GM19463 (cell line): Measurements from ENCODE around the gene HS6ST1.
"Not testable (repeated sequence)": the region's sequence is repeated elsewhere in the genome, so short reads cannot be mapped to it uniquely, and the experiment has no call there.

ENCODE experiments used
- ATAC-seq: cut with Tn5 transposase; IDR thresholded peaks from one replicate; pipeline ENCODE4 v1.9.1; 2021; ENCODE audit warnings: mild to moderate bottlenecking, moderate library complexity; ENCODE audit not compliant: unreplicated experiment

Gene HS6ST1

DNA sequence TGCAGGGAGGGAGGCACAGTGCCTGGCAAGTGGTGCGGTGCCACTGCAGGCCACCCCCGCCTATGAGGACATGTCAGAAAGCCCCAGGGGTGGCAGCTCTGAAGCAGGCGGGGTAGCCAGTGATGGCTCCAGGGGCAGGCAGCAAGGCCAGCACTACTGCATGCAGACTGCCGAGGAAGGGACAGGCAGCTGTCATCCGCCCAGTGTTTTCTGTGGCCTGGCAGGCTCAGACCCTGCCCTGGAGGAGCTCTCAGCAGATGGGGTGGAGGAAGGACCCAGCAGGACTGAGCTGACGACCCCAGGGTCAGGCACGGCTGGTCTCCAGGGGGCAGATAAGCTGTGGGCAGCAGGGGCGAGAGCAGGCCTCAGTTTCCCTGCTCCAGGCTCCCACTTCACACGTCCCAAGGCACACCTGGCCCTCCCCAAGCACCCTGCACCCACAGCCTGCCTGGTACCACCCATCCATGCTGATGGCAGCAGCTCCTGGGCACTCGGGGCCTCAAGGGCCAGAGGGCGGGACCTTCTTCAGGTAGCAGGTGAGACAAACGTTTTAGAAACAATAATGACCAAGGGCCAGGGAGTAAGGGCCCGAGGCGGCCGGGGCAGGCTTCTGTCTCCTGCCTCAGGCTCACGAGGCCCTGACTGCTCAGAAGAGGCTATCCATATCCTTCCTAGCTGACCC, 48.5 kb downstream of the HS6ST1 start:
- ATAC-seq: no peak

DNA sequence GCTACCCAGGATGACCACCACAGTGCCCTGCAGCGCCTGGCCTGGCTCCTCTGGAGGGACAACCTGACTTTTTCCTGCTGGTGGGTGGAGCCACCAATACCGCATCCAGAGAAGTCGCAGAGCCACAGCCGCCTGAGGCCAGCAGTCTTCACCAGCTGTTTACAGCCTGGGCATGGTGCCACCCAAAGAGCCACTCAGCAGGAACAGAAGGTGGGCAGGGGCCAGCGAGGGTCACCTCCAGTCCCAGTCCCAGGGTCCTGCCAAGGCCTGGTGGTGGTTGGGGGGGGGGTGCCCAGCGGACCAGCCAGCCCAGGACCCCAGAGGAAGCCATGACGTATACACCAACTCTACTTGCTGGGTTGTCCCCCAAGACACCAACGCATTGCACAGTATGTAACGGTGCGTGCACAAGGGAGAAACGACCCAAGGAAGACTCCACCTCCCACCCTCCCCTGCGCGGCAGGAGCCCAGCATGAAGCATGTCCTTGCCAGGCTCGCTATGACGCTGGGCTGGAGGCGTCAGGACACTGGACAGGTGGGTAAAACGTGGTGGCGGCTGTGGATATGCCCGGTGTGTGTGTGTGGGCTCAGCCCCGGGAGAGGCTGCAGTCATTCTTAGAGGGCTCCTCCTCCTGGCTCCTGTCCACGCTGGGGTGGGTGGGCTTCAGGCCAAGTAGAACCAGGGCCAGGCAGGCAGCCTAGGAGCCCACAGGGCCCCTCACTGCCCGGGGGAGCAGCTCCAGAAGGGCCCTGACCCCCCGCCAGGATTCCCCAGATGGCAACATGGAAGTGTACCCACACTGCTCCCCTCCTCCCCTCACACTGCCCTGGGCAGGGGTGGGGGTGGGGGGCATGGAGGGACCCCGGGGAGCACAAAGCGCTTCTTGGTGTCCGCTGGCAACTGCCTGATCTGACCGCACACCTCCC, 49.3 kb downstream of the HS6ST1 start:
- ATAC-seq: no peak

DNA sequence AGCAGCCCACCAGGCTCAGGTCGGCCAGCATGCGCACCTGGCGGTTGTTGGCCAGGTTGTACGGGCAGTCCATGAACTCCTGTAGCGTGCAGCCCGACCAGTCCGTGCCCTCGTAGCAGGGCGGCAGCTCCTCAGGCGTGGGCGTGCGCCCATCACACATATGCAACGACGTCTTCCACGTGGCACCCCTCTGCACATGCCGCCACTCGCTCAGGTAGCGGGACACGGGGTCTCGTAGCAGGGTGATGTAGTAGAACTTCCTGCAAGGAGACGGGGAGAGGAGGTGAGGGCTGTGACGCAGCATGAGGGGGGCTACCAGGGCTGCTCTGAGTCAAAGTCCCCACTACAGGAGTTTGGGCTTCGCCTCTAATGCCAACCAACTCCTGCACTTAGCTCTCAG, 50.1 kb downstream of the HS6ST1 start:
- ATAC-seq: not testable (repeated sequence)

DNA sequence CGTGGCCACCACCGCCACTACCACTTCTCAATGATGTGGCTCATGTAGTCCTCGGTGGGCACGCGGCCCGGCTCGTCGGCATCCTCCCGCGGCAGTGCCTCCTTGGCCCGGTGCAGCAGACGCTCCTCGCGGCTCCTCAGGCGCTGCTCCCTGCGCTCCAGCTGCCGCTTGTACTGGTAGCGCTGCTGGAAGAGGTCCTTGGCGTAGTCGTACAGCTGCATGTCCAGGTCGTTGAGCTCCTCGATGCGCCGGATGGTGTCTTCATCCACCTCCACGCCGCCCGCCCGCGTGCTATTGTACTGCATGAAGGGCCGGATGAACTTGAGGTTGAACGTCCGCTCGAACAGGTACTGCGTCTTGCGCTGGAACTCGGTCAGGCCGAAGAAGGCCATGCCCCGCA, 50.5 kb downstream of the HS6ST1 start:
- not testable (repeated sequence) for ATAC-seq

DNA sequence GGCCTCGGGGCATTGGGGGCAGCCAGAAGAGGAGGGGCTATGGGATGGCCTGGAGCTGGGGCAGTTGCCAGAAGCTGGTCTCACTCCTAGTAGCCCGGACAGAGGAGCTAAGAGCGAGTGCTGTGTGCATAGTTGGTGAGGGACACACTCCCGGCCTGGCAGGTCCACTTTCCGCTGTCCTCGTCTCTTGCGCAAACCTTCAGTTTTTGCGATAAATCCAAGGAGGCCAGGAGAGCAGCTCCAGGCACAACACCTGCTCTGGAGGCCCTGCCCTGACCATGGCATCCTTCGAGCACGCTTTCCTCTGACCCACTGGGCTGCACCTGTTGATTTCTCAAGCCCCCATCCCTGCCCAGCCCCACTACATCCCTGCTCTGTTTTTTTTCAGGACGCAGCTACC, 51.0 kb downstream of the HS6ST1 start:
- ATAC-seq: not testable (repeated sequence)

DNA sequence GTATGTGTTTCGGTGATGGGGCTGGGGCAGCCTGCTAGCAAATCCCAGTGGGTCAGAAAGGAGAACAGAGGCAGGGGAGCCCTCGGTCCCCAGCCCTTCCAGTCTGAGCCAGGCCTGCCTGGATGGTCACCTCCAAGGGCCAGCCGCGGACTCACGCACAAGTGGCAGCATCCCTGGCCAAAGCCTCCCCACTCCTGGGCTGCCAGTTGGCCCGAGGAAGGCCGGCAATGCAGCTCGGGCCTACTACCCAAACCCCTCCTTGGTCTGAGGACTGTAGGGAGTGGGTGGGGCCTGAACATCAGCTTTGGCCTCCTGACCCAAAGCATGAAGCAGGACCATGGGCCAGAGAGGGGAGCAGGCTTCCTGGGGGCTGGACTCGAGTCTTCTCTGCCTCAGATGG, 51.5 kb downstream of the HS6ST1 start:
- ATAC-seq: not testable (repeated sequence)

GRCh38 chr2:128266463-128266862, 52.2 kb downstream of the HS6ST1 start:
- not testable (repeated sequence) for ATAC-seq

- ATAC-seq: not testable (repeated sequence)
Measured at GRCh38 chr2:128265608-128265993, 53.1 kb downstream of the HS6ST1 start.

- ATAC-seq: no peak
Measured at GRCh38 chr2:128264881-128265607, 53.6 kb downstream of the HS6ST1 start.

- no peak for ATAC-seq
Measured at GRCh38 chr2:128263902-128264331, 54.8 kb downstream of the HS6ST1 start.

DNA sequence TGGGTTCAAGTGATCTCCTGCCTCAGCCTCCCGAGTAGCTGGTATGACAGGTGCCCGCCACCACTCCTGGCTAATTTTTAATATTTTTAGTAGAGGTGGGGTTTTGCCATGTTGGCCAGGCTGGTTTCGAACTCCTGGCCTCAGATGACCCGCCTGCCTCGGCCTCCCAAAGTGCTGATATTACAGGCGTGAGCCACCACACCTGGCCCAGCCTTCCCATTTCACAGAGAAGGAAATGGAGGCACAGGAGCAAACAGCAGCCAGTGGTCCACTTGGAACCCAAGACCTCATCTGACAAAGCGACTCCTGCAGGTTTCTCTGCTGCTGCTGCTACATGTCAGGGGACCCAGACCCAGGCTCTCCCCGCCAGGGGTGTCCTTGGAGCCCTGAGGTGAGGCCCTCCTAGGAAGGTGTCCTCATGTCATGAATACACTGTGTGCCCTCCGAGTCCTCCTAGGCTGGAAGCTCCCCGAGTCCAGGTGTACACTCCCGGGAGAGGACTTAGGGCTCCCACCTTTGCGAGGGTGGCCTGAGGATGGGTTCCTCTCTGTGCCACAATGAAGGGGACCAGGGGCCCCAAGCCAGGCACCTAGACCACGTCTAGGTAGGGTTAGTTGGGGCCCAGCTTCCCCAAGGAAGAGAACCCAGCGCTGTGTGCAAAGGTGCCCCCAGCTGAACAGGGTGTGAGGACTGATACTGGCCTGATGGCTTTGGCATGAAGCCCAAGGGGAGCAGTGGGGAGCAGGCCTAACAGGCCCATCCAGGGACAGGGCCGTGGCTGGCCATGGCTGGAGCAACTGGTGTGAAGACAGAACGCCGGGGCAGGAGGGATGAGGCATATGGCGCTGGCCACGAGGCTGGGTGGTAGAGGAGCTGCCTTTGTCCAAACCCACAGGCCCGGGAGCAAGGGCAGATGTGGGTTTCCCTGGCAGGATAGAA, 56.1 kb downstream of the HS6ST1 start:
- ATAC-seq: no peak

GRCh38 chr2:128261245-128262128, 57.2 kb downstream of the HS6ST1 start:
- ATAC-seq: no peak

DNA sequence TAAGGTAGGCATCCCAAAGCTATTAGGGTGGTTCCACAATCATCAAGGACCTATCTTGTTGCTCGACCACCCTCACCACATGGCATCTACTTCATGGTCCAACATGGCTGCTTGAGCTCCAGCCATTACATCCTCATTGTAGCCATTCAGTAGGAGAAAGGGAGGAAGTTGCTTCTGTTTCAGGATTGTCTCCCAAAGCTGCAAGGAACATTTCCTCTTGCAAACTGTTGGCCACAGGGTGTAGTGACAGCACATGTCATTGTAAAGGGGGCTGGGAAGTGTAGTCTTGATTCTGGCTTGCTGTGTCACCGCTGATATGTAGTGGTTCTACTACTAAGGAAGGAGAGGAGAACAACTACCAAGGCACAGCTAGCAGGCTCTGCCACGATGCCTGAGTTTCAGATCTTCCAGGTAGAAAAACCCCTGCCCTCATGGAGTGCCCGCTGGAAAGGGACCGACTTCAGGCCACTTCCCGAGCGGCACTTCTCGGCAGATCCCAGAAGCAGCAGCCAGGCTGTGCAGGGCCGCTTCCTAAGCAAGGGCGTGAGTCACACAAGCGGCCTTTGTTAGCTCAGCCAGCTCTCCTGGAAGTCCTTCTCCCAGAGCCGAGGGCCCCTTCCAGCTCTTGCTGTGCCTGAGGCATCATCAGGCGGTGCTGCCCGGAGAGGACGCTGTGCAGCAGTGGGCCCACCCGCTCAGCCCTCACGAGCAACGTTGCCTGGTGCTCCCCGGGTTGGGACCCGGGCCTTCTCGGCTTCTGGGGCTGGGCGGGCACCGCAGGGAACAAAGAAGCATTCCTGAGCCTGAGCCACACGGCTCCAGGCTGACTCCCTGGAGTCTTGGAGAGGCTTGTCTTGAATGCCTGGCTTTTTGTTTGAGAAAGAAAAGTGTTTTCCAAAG, 58.2 kb downstream of the HS6ST1 start:
- no peak for ATAC-seq

- no peak for ATAC-seq
Measured at GRCh38 chr2:128259585-128259984, 59.1 kb downstream of the HS6ST1 start.

DNA sequence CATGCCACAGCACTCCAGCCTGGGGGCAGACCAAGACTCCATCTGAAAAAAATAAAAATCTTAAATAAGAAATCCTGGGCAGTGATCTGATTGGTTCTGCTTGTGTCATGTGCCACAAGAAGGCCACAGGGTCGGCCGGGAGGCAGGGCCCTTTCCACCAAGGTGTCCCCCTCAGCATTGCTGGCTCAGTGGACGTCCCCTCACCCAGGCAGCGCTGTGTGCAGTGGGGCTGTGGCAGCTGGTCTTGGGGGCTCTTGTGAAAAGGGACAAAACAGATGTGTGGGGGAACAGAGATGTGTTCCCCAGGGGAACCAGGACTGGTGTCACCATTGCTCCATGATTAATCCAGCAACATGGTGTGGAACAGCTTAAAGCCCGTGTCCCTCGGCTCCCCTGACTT, 60.5 kb downstream of the HS6ST1 start:
- no peak for ATAC-seq

- no peak for ATAC-seq
Measured at GRCh38 chr2:128252501-128252900, 66.2 kb downstream of the HS6ST1 start.

DNA sequence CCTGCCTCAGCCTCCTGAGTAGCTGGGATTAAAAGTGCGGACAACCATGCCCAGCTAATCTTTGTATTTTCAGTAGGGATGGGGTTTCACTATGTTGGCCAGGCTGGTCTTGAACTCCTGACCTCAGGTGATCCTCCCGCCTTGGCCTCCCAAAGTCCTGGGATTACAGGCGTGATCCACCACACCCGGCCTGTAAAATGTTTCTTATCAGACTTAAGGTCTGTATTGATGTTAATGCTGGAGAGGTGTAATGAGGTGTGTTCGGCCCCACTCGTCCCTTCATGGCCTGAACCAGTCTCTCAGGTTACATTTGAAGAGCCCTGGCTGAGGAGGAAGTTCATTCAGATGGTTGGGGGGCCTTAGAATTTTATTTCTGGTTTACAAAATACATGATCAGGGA, 66.6 kb downstream of the HS6ST1 start:
- ATAC-seq: not testable (repeated sequence)
